Neural progenitor cell (in vitro differentiated cells): ENCODE results near the gene SPSB3.

ENCODE experiments used
- EZH2 ChIP-seq: fragments of 200-600 bp; sonication (generic); IDR thresholded peaks from 2 replicates; pipeline ENCODE4 v1.6.1; 2017; ENCODE audit warnings: antibody characterized with exemption, mild to moderate bottlenecking, moderate library complexity
- EZH2phosphoT487 ChIP-seq: fragments of 200-600 bp; sonication (generic); IDR thresholded peaks from 2 replicates; pipeline ENCODE4 v1.6.1; 2017; ENCODE audit warnings: antibody characterized with exemption
- TF ChIP-seq, protein P1 (sequence below): fragments of 200-600 bp; sonication (generic); IDR thresholded peaks from 2 replicates; pipeline ENCODE4 v1.5.1; 2017; ENCODE audit warnings: antibody characterized with exemption, mild to moderate bottlenecking

DNA sequence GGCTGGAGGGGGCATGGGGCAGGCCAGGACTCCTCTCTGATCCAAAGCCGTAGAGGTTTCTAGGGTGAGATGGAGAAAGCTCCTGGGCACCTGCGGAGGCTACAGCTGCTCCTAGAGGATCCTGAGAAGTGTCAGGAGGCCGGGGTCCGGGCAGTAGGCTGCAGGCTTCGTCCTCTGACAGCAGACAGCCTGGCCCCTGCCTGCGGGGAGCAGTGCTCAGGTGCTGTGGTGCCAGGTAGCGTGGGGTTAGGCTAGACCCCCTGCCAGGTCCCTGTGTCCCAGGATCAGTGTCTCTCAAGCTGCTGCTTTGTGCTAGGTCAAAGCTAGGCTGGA, 8.0 kb downstream of the SPSB3 start:
- TF ChIP-seq, protein P1, sequence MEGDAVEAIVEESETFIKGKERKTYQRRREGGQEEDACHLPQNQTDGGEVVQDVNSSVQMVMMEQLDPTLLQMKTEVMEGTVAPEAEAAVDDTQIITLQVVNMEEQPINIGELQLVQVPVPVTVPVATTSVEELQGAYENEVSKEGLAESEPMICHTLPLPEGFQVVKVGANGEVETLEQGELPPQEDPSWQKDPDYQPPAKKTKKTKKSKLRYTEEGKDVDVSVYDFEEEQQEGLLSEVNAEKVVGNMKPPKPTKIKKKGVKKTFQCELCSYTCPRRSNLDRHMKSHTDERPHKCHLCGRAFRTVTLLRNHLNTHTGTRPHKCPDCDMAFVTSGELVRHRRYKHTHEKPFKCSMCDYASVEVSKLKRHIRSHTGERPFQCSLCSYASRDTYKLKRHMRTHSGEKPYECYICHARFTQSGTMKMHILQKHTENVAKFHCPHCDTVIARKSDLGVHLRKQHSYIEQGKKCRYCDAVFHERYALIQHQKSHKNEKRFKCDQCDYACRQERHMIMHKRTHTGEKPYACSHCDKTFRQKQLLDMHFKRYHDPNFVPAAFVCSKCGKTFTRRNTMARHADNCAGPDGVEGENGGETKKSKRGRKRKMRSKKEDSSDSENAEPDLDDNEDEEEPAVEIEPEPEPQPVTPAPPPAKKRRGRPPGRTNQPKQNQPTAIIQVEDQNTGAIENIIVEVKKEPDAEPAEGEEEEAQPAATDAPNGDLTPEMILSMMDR: no peak
- TF ChIP-seq EZH2: no peak
- TF ChIP-seq EZH2phosphoT487: no peak
